Stimulated activated CD4-positive, alpha-beta T cell treated with anti-CD3 and anti-CD28 coated beads, Interleukin-15, amount 100 ng/mL, for 24 hours (primary cell): ENCODE data around the gene MYOM3.
"Not testable (repeated sequence)": the region's sequence is repeated elsewhere in the genome, so short reads cannot be mapped to it uniquely, and the experiment has no call there.

Experiments used
- DNase-seq: peaks from one replicate; pipeline ENCODE4 v3.0.0-alpha.2; 2020

Gene MYOM3

DNA sequence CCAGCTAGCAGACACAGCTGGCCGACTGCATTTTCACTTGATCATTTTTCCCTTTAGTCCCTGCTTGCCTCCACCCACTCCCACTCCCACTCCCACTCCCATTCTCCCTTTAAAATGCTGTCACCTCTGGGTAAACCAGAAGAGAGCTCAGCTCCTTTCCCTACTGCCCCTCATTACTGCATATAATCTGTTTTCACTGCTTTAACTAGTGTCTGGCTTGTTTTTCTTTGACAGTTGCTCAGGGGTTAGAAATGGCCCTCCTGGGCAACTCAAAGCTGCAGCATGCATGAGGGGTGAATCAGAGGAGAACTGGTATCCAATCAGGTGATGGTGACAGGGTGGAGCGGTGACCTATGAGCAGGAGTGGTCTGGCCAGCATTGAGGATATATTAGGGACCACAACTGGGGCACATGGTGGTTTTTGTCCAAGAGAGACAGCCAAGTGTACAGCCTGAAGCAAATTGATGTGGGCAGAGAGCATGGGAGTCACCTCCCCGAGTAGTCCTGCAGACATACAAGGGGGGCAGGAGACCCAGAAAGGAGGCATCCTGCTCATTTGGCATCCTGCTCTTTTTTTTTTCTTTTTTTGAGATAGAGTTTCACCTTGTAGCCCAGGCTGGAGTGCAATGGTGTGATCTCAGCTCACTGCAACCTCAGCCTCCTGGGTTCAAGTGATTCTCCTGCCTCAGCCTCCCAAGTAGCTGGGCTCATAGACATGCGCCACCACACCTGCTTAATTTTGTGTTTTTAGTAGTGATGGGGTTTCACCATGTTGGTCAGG, 89.2 kb downstream of the MYOM3 start:
- DNase-seq: no peak

DNA sequence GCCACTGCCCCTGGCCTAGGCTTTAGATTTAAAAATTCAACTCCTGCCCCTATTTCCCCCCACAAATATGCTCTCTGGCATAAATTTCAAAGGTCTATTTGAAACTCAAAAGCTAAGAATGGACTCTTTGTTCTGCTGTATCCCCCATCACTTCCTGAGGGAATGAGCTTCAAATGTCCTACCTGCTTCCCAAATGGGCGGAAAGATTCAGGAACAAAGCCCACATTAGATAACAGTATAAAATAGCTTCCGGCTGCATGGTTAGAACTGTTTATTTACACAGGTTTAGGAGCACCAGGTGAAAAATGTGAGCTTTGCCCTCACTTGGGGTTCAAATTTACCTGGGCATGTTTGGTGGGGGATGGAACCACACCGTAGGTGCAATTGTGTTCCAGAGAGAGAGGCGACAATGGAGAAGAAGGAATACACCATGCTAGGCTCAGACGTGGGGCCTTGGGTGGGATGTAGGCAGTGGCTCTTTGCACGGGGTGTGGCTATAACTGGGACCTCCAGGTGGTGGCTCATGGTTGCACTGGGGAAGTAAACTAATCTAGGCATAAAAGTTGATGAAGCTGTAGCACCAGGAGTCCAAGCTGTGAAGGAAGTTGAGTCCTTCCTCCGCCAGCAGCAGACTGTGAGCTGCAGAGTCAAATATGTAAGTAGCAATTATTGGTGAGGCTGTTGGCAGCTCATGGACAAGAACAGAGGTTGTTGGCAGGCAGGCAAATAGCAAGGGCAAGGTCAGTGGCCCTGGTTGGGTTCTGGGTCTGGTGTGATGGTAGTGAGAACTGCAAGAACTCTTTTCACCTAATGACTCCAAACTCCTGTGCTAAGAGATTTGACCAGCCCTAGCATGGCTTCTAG, 90.3 kb downstream of the MYOM3 start:
- DNase-seq: no peak

DNA sequence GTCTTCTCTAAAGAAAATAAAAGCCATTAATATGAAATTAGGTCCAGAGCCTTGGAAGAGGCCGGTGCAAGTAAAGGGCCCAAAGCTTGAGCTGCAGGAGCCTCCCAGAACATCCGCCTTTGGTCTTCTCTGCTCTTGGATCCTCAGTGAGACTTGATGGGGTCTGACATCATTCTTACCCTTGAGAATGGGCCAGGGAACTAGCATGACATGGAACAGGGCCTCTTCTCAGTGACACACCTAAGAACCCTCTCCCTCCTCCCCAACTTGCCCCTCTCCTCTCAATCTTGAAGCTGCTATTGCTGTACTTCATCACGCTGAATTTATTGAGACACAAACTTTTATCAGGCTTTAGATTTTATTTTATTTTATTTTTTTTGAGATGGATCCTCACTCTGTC, 91.5 kb downstream of the MYOM3 start:
- DNase-seq: no peak

DNA sequence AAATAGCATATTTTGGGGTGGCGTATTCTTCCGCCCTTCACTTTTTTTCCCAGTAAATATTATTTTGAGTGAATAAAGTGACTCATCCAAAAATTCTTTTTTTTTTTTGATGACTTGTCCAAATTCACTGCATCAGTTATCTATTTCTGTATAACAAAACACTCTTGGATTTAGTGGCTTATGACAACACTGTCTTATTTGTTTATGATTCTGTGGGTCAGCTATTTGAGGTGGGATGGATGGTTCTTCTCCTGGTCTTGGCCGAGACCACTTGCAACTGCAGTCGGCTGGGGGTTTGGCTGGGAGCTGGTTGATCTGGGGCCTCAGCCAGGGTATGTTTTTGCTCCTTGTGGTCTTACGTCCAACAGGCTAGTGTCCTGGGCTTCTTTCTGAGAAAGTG, 91.9 kb downstream of the MYOM3 start:
- DNase-seq: no peak

DNA sequence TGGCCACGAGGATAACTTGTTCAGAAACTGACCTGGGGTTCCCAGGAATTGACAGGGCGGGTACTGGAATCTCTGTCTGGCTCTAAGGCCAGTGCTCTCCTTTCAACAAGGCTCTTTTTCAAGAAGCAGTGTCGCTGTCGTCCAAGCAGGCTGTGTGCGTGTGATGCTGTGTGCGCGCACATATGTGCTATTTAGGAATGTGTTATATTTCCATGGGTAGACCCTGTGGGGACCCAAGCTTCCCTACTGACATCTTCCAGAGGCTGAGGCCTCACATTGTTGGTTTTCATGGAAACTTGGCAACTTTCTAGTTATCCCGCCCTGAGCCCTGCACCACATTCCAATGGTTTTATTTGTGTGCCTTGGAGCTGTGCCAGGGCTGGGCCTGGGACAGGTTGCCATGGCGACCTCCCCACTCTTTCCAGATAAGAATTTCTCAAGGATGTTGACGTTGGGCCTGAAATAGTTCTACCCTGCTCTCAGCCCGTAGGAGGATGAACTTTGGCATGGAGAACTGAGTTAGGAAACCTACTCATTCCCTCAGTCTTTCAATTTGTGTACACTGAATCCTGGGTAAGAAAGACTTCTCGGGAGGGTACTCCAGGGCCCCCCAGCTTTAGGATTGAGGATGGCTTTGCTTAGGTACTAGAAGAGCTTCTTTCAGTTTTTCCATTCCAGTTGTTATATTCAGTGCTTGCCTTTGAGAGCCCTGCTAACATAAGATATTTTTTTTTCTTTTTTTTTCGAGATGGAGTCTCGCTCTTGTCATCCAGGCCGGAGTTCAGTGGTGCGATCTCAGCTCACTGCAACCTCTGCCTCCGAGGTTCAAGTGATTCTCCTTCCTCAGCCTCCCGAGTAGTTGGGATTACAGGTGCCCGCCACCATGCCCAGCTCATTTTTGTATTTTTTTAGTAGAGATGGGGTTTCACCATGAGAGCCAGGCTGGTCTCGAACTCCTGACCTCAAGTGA, 93.0 kb downstream of the MYOM3 start:
- no peak for DNase-seq

DNA sequence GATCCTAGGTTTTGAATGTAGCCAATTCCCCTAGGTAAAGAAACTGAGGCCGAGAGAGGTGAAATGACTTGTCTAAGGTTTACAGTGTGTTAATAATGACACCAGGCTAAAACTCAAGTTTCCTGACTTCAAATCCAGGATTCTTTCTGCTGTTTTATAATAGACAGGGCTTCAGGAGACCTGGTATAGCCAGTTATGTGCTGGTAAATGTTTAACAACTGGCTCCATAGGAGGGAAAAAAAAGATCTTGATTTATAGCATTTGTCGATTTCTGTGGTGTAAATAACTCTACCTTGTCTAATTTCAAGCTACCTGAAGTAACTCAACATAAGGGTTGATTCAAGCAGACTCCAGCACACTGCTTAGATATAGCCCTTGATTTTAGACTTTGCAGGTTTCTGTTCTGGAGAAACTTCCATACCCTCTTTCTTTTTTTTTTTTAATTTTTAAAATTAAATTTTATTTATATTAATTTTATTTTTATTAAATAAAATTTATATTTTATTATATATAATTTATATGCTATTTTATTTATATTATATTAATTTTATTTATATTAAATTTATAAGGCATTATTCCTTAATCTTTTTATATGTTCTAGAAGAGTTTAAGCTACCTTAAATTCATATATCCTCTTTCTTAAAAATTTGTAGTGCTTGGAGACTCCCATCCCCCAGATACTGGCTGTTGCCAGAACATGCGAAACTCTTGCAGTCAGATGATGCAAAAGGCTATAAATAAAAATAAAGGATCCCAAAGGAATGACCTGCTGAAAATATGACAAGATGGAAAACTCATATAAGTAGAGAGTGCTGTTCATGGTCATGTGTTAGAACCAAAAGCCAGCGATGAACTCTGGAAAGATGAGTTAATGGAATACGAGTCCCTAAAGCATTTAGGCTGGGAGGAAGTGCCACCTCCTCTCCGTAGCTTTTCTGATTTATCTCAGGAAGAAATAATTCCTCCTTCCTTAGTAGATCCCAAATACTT, 96.4 kb downstream of the MYOM3 start:
- no peak for DNase-seq

DNA sequence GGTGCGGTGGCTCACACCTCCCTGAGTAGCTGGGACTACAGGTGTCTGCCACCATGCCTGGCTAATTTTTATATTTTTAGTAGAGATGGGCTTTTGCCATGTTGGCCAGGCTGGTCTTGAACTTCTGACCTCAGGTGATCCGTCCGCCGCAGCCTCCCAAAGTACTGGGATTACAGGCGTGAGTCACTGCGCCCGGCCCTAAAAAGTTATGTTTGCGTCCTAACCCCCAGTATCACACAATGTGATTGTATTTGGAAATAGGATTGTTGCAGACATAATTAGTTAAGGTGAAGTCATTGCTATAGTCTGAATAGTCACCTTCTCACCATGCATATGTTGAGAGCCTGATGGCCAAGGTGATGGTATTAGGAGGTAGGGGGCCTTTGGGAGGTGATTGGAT, 99.1 kb downstream of the MYOM3 start:
- DNase-seq: not testable (repeated sequence)

DNA sequence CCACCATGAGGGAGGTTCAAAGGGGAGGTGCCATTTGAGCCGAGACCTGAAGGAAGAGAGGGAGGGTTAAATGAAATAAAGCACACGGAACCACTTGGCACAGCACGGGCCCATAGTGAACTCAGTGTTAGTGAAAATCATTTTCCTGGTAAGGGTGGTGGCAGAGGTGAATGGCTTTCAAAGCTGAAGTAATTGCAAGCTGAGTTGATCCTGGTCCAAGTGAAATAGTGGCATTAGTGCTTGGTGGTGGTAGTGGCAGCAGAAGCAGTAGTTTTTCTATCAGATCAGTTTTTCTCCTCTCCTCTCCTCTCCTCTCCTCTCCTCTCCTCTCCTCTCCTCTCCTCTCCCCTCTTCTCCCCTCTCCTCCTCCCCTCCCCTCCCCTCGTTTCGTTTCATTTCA, 101.3 kb downstream of the MYOM3 start:
- no peak for DNase-seq

DNA sequence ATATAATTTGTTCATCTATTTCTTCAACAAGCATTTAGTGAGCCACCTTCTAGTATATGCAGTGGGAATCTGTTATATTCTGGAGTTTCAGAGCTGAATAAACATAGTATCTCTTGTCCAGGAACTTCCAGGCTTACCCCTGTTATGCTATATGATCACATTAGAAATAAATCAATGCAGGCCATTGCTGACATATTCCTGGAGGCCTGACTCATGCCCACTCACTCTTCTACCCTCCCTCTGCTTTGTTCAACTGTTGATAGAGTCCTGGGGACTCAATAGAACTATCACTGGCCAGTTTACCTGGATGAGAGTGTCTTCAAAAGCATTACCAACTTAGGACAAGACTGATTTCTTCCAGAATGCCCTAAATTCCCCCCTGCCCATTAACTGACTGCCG, 102.5 kb downstream of the MYOM3 start:
- no peak for DNase-seq

DNA sequence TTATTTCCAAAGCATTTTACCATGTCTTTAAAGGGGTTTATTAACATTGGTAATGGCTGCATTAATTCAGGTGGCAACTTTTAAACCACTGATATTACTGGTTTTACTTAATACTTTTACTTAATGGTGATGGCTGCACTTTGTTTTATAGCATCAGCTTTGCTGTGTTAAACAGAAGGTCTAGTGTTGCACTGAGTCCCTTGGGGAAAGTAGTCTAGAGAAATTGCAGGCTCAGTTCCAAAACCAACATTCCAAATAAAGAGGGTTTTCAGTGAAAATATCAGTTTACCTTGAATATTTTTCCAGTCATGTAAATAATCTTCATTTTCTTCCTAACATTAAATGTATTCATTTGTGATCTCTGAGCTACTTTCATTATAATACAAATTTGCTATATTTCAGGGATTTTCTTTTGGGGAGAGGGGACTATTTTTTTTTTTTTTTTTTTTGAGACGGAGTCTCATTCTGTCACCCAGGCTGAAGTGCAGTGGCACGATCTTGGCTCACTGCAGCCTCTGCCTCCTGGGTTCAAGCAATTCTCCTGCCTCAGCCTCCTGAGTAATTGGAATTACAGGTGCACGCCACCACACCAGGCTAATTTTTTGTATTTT, 103.3 kb downstream of the MYOM3 start:
- not testable (repeated sequence) for DNase-seq

DNA sequence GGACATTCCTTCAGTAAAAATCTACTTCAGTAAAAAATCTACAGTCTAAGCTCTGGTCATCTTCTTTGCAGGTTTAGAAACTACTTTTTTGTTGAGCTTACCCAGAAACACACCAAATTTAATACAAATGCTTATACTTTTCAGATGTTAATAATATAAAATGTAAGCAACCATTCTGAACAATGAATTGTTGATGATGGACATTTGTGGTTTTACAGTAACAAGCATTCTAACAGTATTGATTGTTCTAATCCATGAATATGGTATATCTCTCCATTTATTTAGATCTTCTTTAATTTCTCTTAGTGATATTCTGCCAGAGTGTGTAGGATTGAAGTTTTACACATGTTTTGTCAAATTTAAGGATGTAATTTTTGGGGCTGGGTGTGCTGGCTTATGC, 104.9 kb downstream of the MYOM3 start:
- no peak for DNase-seq
